IPS-15b (cell line): ENCODE measurements around the gene EEIG2.

Experiments used
- H3K27me3 ChIP-seq: one replicate; pipeline ENCODE4 v1.6.1; 2013; ENCODE audit warnings: low read length; ENCODE audit not compliant: control insufficient read depth, insufficient read depth
- H3K36me3 ChIP-seq: one replicate; pipeline ENCODE4 v1.6.1; 2013; ENCODE audit warnings: low read length; ENCODE audit not compliant: control insufficient read depth, insufficient read depth
- H3K4me1 ChIP-seq: one replicate; pipeline ENCODE4 v1.6.1; 2013; ENCODE audit warnings: mild to moderate bottlenecking, low read length; ENCODE audit not compliant: control insufficient read depth, insufficient read depth
- H3K4me3 ChIP-seq: one replicate; pipeline ENCODE4 v1.5.1; 2013; ENCODE audit warnings: low read depth, low read length
- H3K9ac ChIP-seq: one replicate; pipeline ENCODE4 v1.6.1; 2013; ENCODE audit warnings: low read depth, mild to moderate bottlenecking, low read length
- H3K9me3 ChIP-seq: one replicate; pipeline ENCODE4 v1.6.1; 2013; ENCODE audit warnings: mild to moderate bottlenecking, low read length; ENCODE audit not compliant: control insufficient read depth, insufficient read depth

EEIG2 gene

DNA sequence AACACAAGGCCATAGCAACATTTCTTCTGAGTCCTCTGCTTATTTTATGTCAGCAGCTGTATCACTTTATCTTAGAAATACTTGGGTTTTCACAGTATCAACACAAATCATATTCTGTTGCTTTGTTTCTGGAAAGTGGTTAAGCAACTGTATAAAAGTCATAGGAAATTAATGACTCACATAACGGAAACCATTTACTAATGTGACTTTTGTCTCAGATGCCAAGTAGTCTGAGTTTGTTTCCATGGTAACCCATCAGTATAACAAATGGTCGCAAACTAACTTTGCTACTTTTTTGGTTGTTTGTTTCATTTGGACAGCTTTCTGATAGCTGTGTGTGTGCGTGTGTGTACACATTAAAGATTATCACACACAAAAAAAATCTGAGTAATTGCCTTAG, 31.1 kb downstream of the EEIG2 start:
- H3K9ac ChIP-seq = no peak overlapping the region
- H3K36me3 ChIP-seq = no peaks in the 10 kb centered on the region
- no peak overlapping the region for H3K4me3 ChIP-seq
- H3K27me3 ChIP-seq = no peaks in the 10 kb centered on the region
- H3K9me3 ChIP-seq = no peaks in the 10 kb centered on the region
- peaks cover 2% of the 10 kb centered on the region for H3K4me1 ChIP-seq

DNA sequence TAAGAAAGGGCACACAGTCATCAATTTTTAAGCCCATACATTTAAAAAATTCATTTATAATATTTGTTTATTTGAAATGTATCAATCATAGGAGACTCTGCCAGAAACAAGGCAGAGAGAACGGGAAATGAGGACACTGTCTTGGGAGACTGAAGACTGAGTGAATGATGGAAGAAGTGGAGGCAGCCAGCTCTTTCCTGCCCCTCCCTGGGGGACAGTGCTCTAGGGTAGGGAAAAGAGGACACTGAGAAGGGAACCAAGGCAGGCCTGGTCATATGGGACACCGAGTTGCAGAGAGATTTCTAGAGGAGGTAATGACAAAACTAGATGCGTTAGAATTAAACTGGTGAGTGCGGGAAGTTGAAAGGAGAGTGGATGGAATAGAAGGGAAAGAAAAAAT, 31.6 kb downstream of the EEIG2 start:
- no peaks in the 10 kb centered on the region for H3K9me3 ChIP-seq
- no peak overlapping the region for H3K4me3 ChIP-seq
- peaks cover 2% of the 10 kb centered on the region for H3K4me1 ChIP-seq
- no peaks in the 10 kb centered on the region for H3K27me3 ChIP-seq
- H3K36me3 ChIP-seq = no peaks in the 10 kb centered on the region
- no peak overlapping the region for H3K9ac ChIP-seq

DNA sequence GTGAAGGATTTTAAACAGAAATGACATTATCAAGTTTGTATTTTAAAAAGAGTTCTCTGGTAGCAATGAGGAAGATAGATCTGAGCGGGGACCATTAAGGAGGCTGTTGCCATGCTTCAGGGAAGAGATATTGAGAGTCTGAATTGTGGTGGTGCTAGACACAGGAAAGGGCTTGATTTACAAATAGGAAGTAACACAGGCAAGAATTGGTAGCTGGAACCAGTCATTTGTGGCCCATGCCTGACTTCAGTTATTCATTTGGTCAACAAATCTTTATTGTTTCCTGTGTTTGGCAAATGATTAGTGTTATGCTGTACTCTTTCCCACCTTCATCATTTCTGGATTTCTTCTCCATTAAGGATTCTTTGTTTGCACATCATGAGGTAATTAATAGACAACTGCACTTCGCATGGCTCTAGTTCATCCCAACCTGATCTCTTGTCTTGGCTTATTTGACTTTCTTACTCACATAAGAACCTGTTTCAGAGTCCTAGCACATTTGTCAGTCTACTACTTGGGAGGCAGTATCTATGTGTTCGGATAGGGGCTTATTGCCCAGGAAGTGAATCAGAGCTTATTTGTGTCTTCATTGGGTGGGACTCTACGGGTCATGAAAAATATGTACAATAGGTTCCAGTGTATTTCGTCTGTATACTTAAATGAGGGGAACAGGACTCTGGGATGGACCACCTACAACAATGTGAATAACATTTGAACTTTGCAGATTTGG, 32.3 kb downstream of the EEIG2 start:
- Histone ChIP-seq H3K27me3 (no peaks in the 10 kb centered on the region), H3K4me1 (peaks cover 2% of the 10 kb centered on the region), H3K9me3 (no peaks in the 10 kb centered on the region), H3K36me3 (no peaks in the 10 kb centered on the region), H3K4me3 (no peak overlapping the region), H3K9ac (no peak overlapping the region)

DNA sequence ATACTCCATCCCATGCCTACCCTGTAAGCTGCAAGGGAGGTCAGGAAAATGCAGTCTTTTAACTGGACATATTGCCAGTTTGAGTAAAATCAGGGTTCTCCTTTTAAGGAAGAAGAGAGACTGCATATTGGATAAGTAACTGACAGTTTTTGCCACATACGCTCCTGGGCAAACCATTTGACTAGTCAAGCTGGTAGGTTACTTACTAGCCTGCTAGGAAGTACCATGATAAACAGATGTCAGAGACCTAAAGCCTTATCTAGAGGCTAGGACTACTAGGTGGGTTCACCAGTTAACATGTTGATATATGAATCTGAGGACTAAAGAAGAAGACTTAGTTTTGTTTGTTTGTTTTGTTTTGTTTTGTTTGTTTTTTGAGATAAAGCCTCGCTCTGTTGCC, 33.5 kb downstream of the EEIG2 start:
- Histone ChIP-seq H3K4me1 (peaks cover 2% of the 10 kb centered on the region), H3K9ac (no peak overlapping the region), H3K36me3 (no peaks in the 10 kb centered on the region), H3K4me3 (no peak overlapping the region), H3K9me3 (no peaks in the 10 kb centered on the region), H3K27me3 (no peaks in the 10 kb centered on the region)

DNA sequence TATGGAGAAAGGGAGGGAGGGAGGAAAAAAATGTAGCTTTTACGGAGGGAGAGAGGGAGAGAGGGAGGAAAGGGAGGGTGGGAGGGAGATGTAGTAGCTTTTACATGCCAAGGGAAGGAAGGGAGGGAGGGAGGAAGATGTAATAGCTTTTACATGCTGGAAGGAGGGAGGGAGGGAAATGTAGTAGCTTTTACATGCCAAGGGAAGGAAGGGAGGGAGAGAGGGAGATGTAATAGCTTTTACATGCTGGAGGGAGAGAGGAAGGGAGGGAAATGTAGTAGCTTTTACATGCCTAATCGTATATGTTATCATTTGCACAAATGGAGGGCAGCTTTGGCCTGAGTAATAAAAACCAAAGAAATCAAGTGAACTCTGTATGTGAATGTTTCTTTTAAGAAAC, 35.6 kb downstream of the EEIG2 start:
- H3K36me3 ChIP-seq = no peaks in the 10 kb centered on the region
- H3K4me3 ChIP-seq = no peak overlapping the region
- no peaks in the 10 kb centered on the region for H3K9me3 ChIP-seq
- peaks cover 2% of the 10 kb centered on the region for H3K4me1 ChIP-seq
- no peak overlapping the region for H3K9ac ChIP-seq
- H3K27me3 ChIP-seq = no peaks in the 10 kb centered on the region

DNA sequence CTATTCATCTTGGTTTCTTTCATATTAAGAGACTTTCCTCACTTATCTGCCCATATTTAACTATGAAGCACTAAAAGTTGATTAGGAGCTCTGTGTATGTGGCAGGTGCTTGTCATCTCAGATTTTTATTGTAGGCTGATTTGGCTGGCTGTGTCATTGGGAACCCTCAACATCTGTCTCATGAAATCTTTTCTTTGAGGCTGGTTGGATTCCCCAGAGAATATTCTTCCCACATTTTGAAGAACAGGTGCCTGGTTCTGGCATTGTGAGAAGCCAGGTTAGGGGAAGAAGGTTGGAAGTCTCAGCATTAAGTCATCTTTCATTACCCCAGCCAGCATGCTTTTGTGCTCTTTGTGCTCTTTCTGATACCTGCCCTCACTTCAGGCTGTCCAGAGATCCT, 37.1 kb downstream of the EEIG2 start:
- H3K9ac ChIP-seq = no peak overlapping the region
- no peaks in the 10 kb centered on the region for H3K4me1 ChIP-seq
- H3K36me3 ChIP-seq = no peaks in the 10 kb centered on the region
- no peaks in the 10 kb centered on the region for H3K9me3 ChIP-seq
- no peak overlapping the region for H3K4me3 ChIP-seq
- H3K27me3 ChIP-seq = no peaks in the 10 kb centered on the region

DNA sequence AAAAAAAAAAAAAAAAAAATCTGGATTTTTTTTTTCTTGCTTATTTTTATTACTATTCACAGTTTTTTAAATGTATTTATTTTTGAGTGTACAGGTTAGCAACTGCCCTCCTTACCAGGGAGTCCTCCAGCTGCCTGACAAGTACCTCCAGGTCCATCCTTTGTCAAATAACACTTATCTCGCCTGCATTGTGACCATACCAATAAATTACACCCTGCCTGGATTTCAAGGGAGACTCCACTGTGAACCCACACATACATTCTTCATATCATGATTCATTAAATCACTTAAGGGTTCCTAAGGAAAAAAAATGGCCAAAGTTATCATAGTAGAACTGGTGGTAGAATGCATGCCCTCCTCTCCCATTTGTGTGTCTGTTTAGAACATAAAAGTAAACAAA, 38.4 kb downstream of the EEIG2 start:
- H3K9ac ChIP-seq = no peak overlapping the region
- H3K9me3 ChIP-seq = no peaks in the 10 kb centered on the region
- no peaks in the 10 kb centered on the region for H3K4me1 ChIP-seq
- no peaks in the 10 kb centered on the region for H3K36me3 ChIP-seq
- H3K4me3 ChIP-seq = no peak overlapping the region
- H3K27me3 ChIP-seq = no peaks in the 10 kb centered on the region

DNA sequence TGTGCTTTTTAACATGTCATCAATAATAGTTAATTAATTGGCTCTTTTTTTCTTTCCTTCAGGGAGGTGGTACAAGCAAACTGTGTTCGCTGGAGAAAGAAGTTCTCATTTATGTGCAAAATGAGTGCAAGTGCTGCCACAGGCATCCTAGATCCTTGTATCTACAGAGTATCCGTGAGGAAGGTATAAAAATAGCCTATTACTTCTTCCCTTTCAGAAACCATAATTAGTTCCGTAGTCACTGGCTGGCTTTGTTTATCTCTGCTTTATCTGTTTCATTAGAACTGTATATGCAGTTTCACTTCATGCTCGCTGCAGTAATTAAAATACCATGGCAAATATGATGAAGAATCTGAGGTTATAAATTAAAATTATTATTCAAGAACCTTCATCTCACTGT, 40.6 kb downstream of the EEIG2 start:
- H3K27me3 ChIP-seq = no peaks in the 10 kb centered on the region
- no peak overlapping the region for H3K4me3 ChIP-seq
- no peak overlapping the region for H3K9ac ChIP-seq
- H3K36me3 ChIP-seq = no peaks in the 10 kb centered on the region
- H3K4me1 ChIP-seq = no peaks in the 10 kb centered on the region
- H3K9me3 ChIP-seq = no peaks in the 10 kb centered on the region

DNA sequence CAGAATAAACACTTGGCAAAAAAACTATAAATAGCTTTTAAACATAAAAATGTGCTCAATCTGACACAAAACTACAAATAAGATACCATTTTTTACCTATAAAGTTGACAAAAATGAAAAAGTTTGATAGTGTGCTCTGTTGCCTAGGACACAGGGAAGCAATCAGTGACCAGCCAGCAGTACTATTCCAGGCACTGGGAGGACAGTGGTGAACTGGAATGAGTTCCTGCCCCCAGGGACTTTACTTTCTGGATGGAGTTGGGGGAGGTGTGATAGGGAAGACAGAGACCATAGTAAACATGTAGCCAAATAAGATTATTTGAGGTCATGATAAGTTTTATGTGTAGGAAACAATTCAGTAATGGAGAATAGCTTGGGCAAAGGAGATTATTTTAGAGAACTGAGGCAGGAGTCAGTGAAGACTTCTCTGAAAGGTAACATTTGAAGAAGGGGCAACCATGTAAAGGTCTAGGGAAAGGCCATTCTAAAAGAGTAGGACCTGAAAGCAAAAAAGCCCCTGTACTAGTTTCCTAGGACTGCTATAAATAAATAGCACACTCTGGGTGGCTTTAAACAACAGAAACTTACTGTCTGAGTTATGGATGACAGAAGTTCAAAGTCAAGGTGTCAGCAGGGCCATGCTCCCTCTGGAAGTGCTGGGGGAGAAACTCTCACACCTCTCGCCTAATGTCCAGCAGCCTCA, 42.0 kb downstream of the EEIG2 start:
- Histone ChIP-seq H3K9me3 (no peaks in the 10 kb centered on the region), H3K4me3 (no peak overlapping the region), H3K27me3 (no peaks in the 10 kb centered on the region), H3K4me1 (no peaks in the 10 kb centered on the region), H3K9ac (no peak overlapping the region), H3K36me3 (no peaks in the 10 kb centered on the region)

DNA sequence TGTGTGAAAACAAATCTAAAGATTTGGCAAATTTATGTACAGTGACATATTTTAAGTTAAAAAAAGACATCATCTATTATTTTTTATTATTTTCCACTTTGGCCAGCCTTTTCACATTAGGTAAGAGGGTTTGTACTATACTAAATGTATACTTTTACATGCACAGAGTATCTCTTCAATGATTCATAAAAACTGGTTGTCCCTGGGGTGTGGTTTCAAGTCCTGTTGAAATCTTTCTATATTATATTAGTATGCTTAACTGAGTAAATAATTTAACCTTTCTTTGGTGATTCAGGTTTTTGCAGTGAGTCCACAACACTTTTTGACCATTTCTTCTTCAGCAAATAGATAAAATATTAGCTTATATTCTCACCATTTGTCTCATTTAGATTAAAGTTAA, 45.7 kb downstream of the EEIG2 start:
- Histone ChIP-seq H3K4me1 (no peaks in the 10 kb centered on the region), H3K27me3 (no peaks in the 10 kb centered on the region), H3K9ac (no peak overlapping the region), H3K9me3 (no peaks in the 10 kb centered on the region), H3K4me3 (no peak overlapping the region), H3K36me3 (no peaks in the 10 kb centered on the region)

DNA sequence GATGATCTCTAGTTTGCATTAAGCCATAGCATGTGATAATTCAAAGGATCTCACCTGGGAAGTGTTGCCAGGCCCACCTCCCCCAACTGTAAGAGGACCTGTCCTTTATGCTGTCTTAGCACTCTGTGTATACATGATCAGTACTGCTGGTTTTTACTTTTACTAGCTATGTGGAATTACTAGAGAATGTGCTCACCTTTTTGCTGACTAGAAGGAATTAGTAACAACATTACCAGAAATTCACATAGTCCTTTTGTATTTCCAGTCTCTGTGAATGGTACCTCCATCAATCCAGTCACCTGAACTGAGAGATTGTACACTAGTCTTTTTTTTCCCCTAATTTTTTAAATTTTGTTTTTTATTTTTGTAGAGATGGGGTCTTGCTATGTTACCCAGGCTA, 46.6 kb downstream of the EEIG2 start:
- H3K9ac ChIP-seq = no peak overlapping the region
- H3K4me1 ChIP-seq = no peaks in the 10 kb centered on the region
- H3K36me3 ChIP-seq = no peaks in the 10 kb centered on the region
- H3K4me3 ChIP-seq = no peak overlapping the region
- H3K9me3 ChIP-seq = no peaks in the 10 kb centered on the region
- no peaks in the 10 kb centered on the region for H3K27me3 ChIP-seq

DNA sequence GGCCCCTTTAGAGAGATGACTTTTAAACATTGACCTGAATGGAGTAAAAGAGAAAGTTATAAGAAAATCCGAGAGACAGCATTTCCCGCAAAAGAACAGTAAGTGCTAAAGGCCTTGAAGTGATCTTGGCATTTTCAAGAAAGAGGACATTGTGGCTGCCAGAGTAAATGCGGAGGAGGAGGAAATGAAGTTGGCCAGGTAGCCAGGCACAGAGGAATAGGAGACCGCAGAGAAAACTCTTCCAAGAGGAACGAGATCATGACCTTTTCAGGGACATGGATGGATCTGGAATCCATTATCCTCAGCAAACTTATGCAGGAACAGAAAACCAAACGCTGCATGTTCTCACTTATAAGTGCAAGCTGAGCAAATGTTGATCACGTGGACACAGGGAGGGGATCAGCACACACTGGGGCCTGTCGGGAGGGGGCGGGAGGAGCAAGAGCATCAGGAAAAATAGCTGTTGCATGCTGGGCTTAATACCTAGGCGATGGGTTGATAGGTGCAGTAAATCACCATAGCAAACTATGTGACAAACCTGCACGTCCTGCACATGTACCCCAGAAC, 49.7 kb downstream of the EEIG2 start:
- H3K36me3 ChIP-seq = peaks cover 6% of the 10 kb centered on the region
- H3K4me3 ChIP-seq = no peak overlapping the region
- H3K4me1 ChIP-seq = no peaks in the 10 kb centered on the region
- H3K27me3 ChIP-seq = no peaks in the 10 kb centered on the region
- no peak overlapping the region for H3K9ac ChIP-seq
- H3K9me3 ChIP-seq = no peaks in the 10 kb centered on the region
